Endodermal cell (in vitro differentiated cells): ENCODE results near the gene FDPS. TPM values are rescaled to one million over a fixed set of nuclear protein-coding genes. Genes with fewer than 3 reads are reported as not detected.

Experiments used
- DNase-seq: peaks from one replicate; pipeline ENCODE4 v3.0.0-alpha.2; 2017
- H3K27ac ChIP-seq: 2 replicates; pipeline ENCODE4 v1.5.1; 2013; ENCODE audit warnings: mild to moderate bottlenecking, low read depth, low read length, moderate library complexity
- H3K27me3 ChIP-seq: 2 replicates; pipeline ENCODE4 v1.6.1; 2013; ENCODE audit warnings: mild to moderate bottlenecking, low read length, moderate library complexity; ENCODE audit not compliant: insufficient read depth, control insufficient read depth, poor library complexity, severe bottlenecking
- H3K36me3 ChIP-seq: 2 replicates; pipeline ENCODE4 v1.7.0; 2013; ENCODE audit warnings: mild to moderate bottlenecking, low read length, moderate library complexity; ENCODE audit not compliant: control insufficient read depth, insufficient read depth
- H3K4me1 ChIP-seq: one replicate; pipeline ENCODE4 v1.7.0; 2013; ENCODE audit warnings: low read length; ENCODE audit not compliant: control insufficient read depth, insufficient read depth
- H3K4me3 ChIP-seq: 2 replicates; pipeline ENCODE4 v1.5.1; 2013; ENCODE audit warnings: mild to moderate bottlenecking, low read length, moderate library complexity
- H3K9ac ChIP-seq: 2 replicates; pipeline ENCODE4 v1.6.1; 2013; ENCODE audit warnings: mild to moderate bottlenecking, low read length, moderate library complexity; ENCODE audit not compliant: poor library complexity, severe bottlenecking; ENCODE audit errors: extremely low read depth
- H3K9me3 ChIP-seq: 2 replicates; pipeline ENCODE4 v1.6.1; 2013; ENCODE audit warnings: mild to moderate bottlenecking, low read length, moderate library complexity; ENCODE audit not compliant: control insufficient read depth
- H3K27ac Mint-ChIP-seq: 2 replicates; pipeline ENCODE4 v1.8.0; 2020; ENCODE audit warnings: mixed read lengths
- H3K27me3 Mint-ChIP-seq: 2 replicates; pipeline ENCODE4 v1.8.0; 2021; ENCODE audit warnings: mild to moderate bottlenecking, mixed read lengths; ENCODE audit not compliant: insufficient read depth
- H3K36me3 Mint-ChIP-seq: 2 replicates; pipeline ENCODE4 v1.8.0; 2020; ENCODE audit warnings: low read depth, mixed read lengths
- H3K4me1 Mint-ChIP-seq: 2 replicates; pipeline ENCODE4 v1.8.0; 2020; ENCODE audit warnings: mixed read lengths
- H3K4me3 Mint-ChIP-seq: 2 replicates; pipeline ENCODE4 v1.8.0; 2020; ENCODE audit warnings: mild to moderate bottlenecking, moderate library complexity, mixed read lengths
- H3K9me3 Mint-ChIP-seq: 2 replicates; pipeline ENCODE4 v1.8.0; 2020; ENCODE audit warnings: mild to moderate bottlenecking, mixed read lengths
- WGBS, 2 experiments: methylation state at CpG; one replicate each; pipeline versions ENCODE4 v1.1.5 to v1.1.7; 2013; ENCODE audit warnings: missing lambda C conversion rate in 2 of 2, mixed read lengths in 1 of 2; ENCODE audit not compliant: insufficient coverage in 1 of 2, insufficient read length in 1 of 2; 5-methylcytosine and 5-hydroxymethylcytosine counted together
- total RNA-seq, 2 donors: library from RNA; stranded (reverse); fragmentation: NEBNext Ultra II Directional in 1 of 2; extraction: Animal tissue kit (Norgen Biotek cat#: 25700) in 1 of 2; gene quantifications; 2 replicates in 1 of 2; 3 replicates in 1 of 2; pipeline ENCODE4 v1.2.1, GENCODE V29; 2021
- TF ChIP-seq, protein P1 (sequence below): fragments of 200-600 bp; sonication (generic); conservative IDR thresholded peaks from 2 replicates; pipeline ENCODE4 v1.5.0; 2021; ENCODE audit warnings: antibody characterized with exemption, mild to moderate bottlenecking

FDPS gene
- total RNA-seq, 2 donors from 2014 or later = 247 to 250 TPM

DNA sequence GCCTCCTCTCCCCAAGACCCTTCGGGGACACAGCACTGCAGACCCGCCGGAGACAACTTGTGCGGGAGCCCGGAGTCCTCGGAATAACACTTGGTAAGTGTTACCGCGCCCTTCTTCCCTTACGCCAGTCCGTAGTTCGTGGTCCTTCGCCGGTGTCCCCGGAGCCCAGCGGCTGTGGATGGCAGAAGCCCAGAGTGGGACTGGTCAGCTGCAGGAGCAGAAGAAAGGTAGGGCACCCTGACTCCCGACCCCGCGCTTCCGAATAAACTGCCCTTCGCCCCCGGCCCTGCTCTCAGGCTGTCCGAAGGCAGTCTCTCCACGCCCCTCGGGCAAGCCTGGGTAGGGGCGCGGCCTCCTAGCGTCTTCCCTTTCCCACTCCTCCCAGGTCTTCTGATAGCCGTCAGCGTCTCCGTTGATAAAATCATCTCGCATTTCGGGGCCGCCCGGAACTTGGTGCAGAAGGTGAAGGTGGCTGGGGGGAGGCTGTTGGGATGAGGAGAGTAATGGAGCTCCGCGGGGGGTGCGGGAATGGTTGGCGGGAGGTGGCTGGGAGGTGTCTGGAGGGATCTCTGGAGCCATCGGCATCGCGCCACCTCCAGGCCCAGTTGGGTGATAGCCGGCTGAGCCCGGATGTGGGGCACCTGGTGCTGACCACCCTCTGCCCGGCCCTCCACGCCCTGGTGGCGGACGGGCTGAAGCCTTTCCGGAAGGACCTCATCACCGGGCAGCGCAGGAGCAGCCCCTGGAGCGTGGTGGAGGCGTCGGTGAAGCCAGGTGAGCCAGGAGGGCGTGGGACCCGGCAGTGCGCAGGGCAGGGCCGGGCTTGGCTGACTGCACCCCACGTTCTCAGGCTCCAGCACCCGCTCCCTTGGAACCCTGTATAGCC is 16.3 kb downstream of the FDPS start:
- Histone ChIP-seq H3K9me3 (no peaks in the 10 kb centered on the region), H3K36me3 (peaks cover 40% of the 10 kb centered on the region), H3K4me3 (peak overlapping the region; percentile 97), H3K4me1 (peaks cover 17% of the 10 kb centered on the region), H3K27me3 (no peaks in the 10 kb centered on the region), H3K27ac (no peak overlapping the region), H3K9ac (peak overlapping the region; percentile 70)
- WGBS, 2 experiments = 8 to 12% methylated on average over 30 to 59 of the region's 59 CpGs
- TF ChIP-seq, protein P1, sequence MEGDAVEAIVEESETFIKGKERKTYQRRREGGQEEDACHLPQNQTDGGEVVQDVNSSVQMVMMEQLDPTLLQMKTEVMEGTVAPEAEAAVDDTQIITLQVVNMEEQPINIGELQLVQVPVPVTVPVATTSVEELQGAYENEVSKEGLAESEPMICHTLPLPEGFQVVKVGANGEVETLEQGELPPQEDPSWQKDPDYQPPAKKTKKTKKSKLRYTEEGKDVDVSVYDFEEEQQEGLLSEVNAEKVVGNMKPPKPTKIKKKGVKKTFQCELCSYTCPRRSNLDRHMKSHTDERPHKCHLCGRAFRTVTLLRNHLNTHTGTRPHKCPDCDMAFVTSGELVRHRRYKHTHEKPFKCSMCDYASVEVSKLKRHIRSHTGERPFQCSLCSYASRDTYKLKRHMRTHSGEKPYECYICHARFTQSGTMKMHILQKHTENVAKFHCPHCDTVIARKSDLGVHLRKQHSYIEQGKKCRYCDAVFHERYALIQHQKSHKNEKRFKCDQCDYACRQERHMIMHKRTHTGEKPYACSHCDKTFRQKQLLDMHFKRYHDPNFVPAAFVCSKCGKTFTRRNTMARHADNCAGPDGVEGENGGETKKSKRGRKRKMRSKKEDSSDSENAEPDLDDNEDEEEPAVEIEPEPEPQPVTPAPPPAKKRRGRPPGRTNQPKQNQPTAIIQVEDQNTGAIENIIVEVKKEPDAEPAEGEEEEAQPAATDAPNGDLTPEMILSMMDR = peak; percentile 80
- Mint-ChIP-seq H3K36me3 (peaks cover 27% of the 10 kb centered on the region), H3K4me3 (peak overlapping the region; percentile 90), H3K9me3 (no peaks in the 10 kb centered on the region), H3K27ac (peak overlapping the region; percentile 93), H3K4me1 (peaks cover 31% of the 10 kb centered on the region), H3K27me3 (peaks cover 14% of the 10 kb centered on the region)
- peak; percentile 94 for DNase-seq

- Mint-ChIP-seq H3K27me3 (peaks cover 14% of the 10 kb centered on the region), H3K9me3 (no peaks in the 10 kb centered on the region), H3K36me3 (peaks cover 32% of the 10 kb centered on the region), H3K4me3 (peak overlapping the region; percentile 90), H3K4me1 (peaks cover 25% of the 10 kb centered on the region), H3K27ac (no peak overlapping the region)
- Histone ChIP-seq H3K27me3 (no peaks in the 10 kb centered on the region), H3K9me3 (no peaks in the 10 kb centered on the region), H3K9ac (peak overlapping the region; percentile 20), H3K4me1 (peaks cover 17% of the 10 kb centered on the region), H3K4me3 (peak overlapping the region; percentile 97), H3K27ac (no peak overlapping the region), H3K36me3 (peaks cover 40% of the 10 kb centered on the region)
- 69 to 90% methylated on average over 2 to 6 of the region's 6 CpGs for WGBS, 2 experiments
- TF ChIP-seq, protein P1 = no peak
- no peak for DNase-seq
Observed at GRCh38 chr1:155325603-155325893, 16.9 kb downstream of the FDPS start.

- Mint-ChIP-seq H3K4me1 (peaks cover 23% of the 10 kb centered on the region), H3K27me3 (peaks cover 14% of the 10 kb centered on the region), H3K36me3 (peaks cover 37% of the 10 kb centered on the region), H3K4me3 (peak overlapping the region; percentile 90), H3K27ac (no peak overlapping the region), H3K9me3 (no peaks in the 10 kb centered on the region)
- H3K4me3 ChIP-seq = peak overlapping the region; percentile 97
- 83 to 89% methylated on average over 5 to 6 of the region's 6 CpGs for WGBS, 2 experiments
- no peak overlapping the region for H3K9ac ChIP-seq
- no peaks in the 10 kb centered on the region for H3K27me3 ChIP-seq
- H3K36me3 ChIP-seq = peaks cover 46% of the 10 kb centered on the region
- no peaks in the 10 kb centered on the region for H3K9me3 ChIP-seq
- no peak overlapping the region for H3K27ac ChIP-seq
- H3K4me1 ChIP-seq = peaks cover 17% of the 10 kb centered on the region
- TF ChIP-seq, protein P1 = no peak
- DNase-seq = no peak
Observed at GRCh38 chr1:155326020-155326526, 17.4 kb downstream of the FDPS start.
